ENCODE results near the gene BGN. TPM values are rescaled to one million over a fixed set of nuclear protein-coding genes. Genes with fewer than 3 reads are reported as not detected.

BGN gene
- total RNA-seq, 1 donor from 2014 or later = 205 TPM

- Histone ChIP-seq H3K36me3 (no peaks in the 10 kb centered on the region), H3K27me3 (no peaks in the 10 kb centered on the region), H3K27ac (no peak overlapping the region), H3K9me3 (no peaks in the 10 kb centered on the region), H3K4me3 (no peak overlapping the region), H3K4me1 (no peaks in the 10 kb centered on the region)
- TF ChIP-seq CTCF (IDR thresholded peaks at IDR 0.05) = no peak
- ATAC-seq = no peak
- DNase-seq = no peak
- intact Hi-C loops (cut with DNase I) = no loop called here
Measured at GRCh38 chrX:153463031-153463430, 31.7 kb upstream of the BGN start.

GRCh38 chrX:153463556-153463955 is 31.2 kb upstream of the BGN start:
- Histone ChIP-seq H3K9me3 (no peaks in the 10 kb centered on the region), H3K36me3 (no peaks in the 10 kb centered on the region), H3K27me3 (no peaks in the 10 kb centered on the region), H3K27ac (no peak overlapping the region), H3K4me3 (no peak overlapping the region), H3K4me1 (no peaks in the 10 kb centered on the region)
- TF ChIP-seq CTCF (IDR thresholded peaks at IDR 0.05) = no peak
- ATAC-seq = no peak
- intact Hi-C loops (cut with DNase I) = no loop called here
- DNase-seq = no peak

GRCh38 chrX:153464116-153464515 is 30.7 kb upstream of the BGN start:
- no peak overlapping the region for H3K27ac ChIP-seq
- H3K4me1 ChIP-seq = no peaks in the 10 kb centered on the region
- H3K9me3 ChIP-seq = no peaks in the 10 kb centered on the region
- no peak for TF ChIP-seq CTCF (IDR thresholded peaks at IDR 0.05)
- no peaks in the 10 kb centered on the region for H3K36me3 ChIP-seq
- ATAC-seq = no peak
- intact Hi-C loops (cut with DNase I) = no loop called here
- no peaks in the 10 kb centered on the region for H3K27me3 ChIP-seq
- DNase-seq = no peak
- H3K4me3 ChIP-seq = no peak overlapping the region

- no peaks in the 10 kb centered on the region for H3K9me3 ChIP-seq
- no peak for TF ChIP-seq CTCF (IDR thresholded peaks at IDR 0.05)
- ATAC-seq = no peak
- no peaks in the 10 kb centered on the region for H3K4me1 ChIP-seq
- no peak overlapping the region for H3K4me3 ChIP-seq
- intact Hi-C loops (cut with DNase I) = no loop called here
- H3K27ac ChIP-seq = no peak overlapping the region
- H3K27me3 ChIP-seq = no peaks in the 10 kb centered on the region
- H3K36me3 ChIP-seq = no peaks in the 10 kb centered on the region
- DNase-seq = no peak
Measured at GRCh38 chrX:153465691-153466380, 28.9 kb upstream of the BGN start.

GRCh38 chrX:153468008-153468580 is 26.7 kb upstream of the BGN start:
- ATAC-seq (no peak), DNase-seq (no peak)
- Histone ChIP-seq H3K4me3 (no peak overlapping the region), H3K4me1 (no peaks in the 10 kb centered on the region), H3K9me3 (no peaks in the 10 kb centered on the region), H3K36me3 (no peaks in the 10 kb centered on the region), H3K27ac (no peak overlapping the region), H3K27me3 (no peaks in the 10 kb centered on the region)
- no peak for TF ChIP-seq CTCF (IDR thresholded peaks at IDR 0.05)
- intact Hi-C loops (cut with DNase I) = no loop called here
